GM12872 (cell line): ENCODE results near the gene DAZL.

Experiments used
- TF ChIP-seq, protein P1 (sequence below): IDR thresholded peaks from 3 replicates; pipeline ENCODE4 v1.5.1; 2011; ENCODE audit warnings: low read depth, mild to moderate bottlenecking, low read length, moderate library complexity; ENCODE audit not compliant: insufficient read depth

The DAZL gene

DNA sequence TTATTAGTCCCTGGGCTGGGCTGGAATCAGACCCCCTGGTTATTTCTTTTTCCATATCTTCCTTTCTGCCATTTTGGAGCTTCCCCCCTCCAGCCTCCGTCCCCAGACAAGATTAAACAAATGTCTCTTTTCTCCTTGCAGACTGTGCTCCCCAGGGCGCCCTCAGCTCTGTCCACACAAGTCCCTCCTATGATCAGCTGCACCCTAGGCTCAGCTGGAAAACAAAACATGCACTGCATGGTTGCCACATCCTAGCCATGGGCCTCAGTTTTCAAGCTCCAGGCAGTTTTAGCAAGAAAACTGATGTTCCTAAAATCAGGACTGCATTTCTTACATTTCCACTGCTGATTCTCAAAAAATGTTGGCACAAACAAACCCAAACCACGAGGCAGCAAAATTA is 68.2 kb downstream of the DAZL start:
- TF ChIP-seq, protein P1, sequence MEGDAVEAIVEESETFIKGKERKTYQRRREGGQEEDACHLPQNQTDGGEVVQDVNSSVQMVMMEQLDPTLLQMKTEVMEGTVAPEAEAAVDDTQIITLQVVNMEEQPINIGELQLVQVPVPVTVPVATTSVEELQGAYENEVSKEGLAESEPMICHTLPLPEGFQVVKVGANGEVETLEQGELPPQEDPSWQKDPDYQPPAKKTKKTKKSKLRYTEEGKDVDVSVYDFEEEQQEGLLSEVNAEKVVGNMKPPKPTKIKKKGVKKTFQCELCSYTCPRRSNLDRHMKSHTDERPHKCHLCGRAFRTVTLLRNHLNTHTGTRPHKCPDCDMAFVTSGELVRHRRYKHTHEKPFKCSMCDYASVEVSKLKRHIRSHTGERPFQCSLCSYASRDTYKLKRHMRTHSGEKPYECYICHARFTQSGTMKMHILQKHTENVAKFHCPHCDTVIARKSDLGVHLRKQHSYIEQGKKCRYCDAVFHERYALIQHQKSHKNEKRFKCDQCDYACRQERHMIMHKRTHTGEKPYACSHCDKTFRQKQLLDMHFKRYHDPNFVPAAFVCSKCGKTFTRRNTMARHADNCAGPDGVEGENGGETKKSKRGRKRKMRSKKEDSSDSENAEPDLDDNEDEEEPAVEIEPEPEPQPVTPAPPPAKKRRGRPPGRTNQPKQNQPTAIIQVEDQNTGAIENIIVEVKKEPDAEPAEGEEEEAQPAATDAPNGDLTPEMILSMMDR: no peak
